ENCODE results near the gene TOM1L2.
A peak's percentile ranks its signal among the peaks of the same experiment; 100 is the strongest.

TOM1L2 gene

GRCh38 chr17:17822616-17823015 is 149.6 kb downstream of the TOM1L2 start:
- TF ChIP-seq USF1 (IDR thresholded peaks at IDR 0.05) (no peak), EGR1 (IDR thresholded peaks at IDR 0.05) (no peak), ZBTB7A (IDR thresholded peaks at IDR 0.05; ENCODE audit: low read depth) (no peak), CEBPB (IDR thresholded peaks at IDR 0.05) (no peak), TAF1 (IDR thresholded peaks at IDR 0.05; ENCODE audit: low read depth) (no peak), FOXM1 (IDR thresholded peaks at IDR 0.05; ENCODE audit: borderline replicate concordance, low read depth) (no peak), EP300 (IDR thresholded peaks at IDR 0.05; ENCODE audit: borderline replicate concordance) (no peak), MAX (IDR thresholded peaks at IDR 0.05) (no peak), TCF12 (IDR thresholded peaks at IDR 0.05; ENCODE audit: low read depth) (no peak)

- TF ChIP-seq EGR1 (IDR thresholded peaks at IDR 0.05) (no peak), TEAD4 (IDR thresholded peaks at IDR 0.05) (no peak), USF1 (IDR thresholded peaks at IDR 0.05) (no peak), CREB1 (IDR thresholded peaks at IDR 0.05; ENCODE audit: low read depth) (no peak)
These were observed 150.0 kb downstream of the TOM1L2 start for GRCh38 chr17:17822189-17822588.

GRCh38 chr17:17820463-17821158 is 151.6 kb downstream of the TOM1L2 start:
- no peak for TF ChIP-seq USF1 (IDR thresholded peaks at IDR 0.05)
- TF ChIP-seq TAF1 (IDR thresholded peaks at IDR 0.05; ENCODE audit: low read depth) = no peak
- no peak for TF ChIP-seq EP300 (IDR thresholded peaks at IDR 0.05; ENCODE audit: borderline replicate concordance)
- no peak for TF ChIP-seq RAD21 (IDR thresholded peaks at IDR 0.05; ENCODE audit: low read depth)

GRCh38 chr17:17820046-17820445 is 152.2 kb downstream of the TOM1L2 start:
- TF ChIP-seq YY1 (IDR thresholded peaks at IDR 0.05; ENCODE audit: low read depth) (no peak), RAD21 (IDR thresholded peaks at IDR 0.05; ENCODE audit: low read depth) (no peak), NFIC (IDR thresholded peaks at IDR 0.05) (no peak), EGR1 (IDR thresholded peaks at IDR 0.05) (no peak), FOXM1 (IDR thresholded peaks at IDR 0.05; ENCODE audit: borderline replicate concordance, low read depth) (no peak), TEAD4 (IDR thresholded peaks at IDR 0.05) (no peak), ZBTB7A (IDR thresholded peaks at IDR 0.05; ENCODE audit: low read depth) (no peak), MAX (IDR thresholded peaks at IDR 0.05) (no peak), CREB1 (IDR thresholded peaks at IDR 0.05; ENCODE audit: low read depth) (no peak), TAF1 (IDR thresholded peaks at IDR 0.05; ENCODE audit: low read depth) (no peak), REST (IDR thresholded peaks at IDR 0.05; ENCODE audit: low read depth) (no peak), USF1 (IDR thresholded peaks at IDR 0.05) (no peak), EP300 (IDR thresholded peaks at IDR 0.05; ENCODE audit: borderline replicate concordance) (no peak), CEBPB (IDR thresholded peaks at IDR 0.05) (no peak), TCF12 (IDR thresholded peaks at IDR 0.05; ENCODE audit: low read depth) (no peak; the same call in 1 of the 2 replicates)

GRCh38 chr17:17819561-17819995 is 152.6 kb downstream of the TOM1L2 start:
- TF ChIP-seq EP300 (IDR thresholded peaks at IDR 0.05; ENCODE audit: borderline replicate concordance) (peak; percentile 26; the same call in 1 of the 2 replicates), RAD21 (IDR thresholded peaks at IDR 0.05; ENCODE audit: low read depth) (no peak), REST (IDR thresholded peaks at IDR 0.05; ENCODE audit: low read depth) (no peak), TAF1 (IDR thresholded peaks at IDR 0.05; ENCODE audit: low read depth) (no peak), TEAD4 (IDR thresholded peaks at IDR 0.05) (no peak), CREB1 (IDR thresholded peaks at IDR 0.05; ENCODE audit: low read depth) (no peak), NFIC (IDR thresholded peaks at IDR 0.05) (peak; percentile 87), MAX (IDR thresholded peaks at IDR 0.05) (peak; percentile 55; the same call in 1 of the 2 replicates), YY1 (IDR thresholded peaks at IDR 0.05; ENCODE audit: low read depth) (no peak), CEBPB (IDR thresholded peaks at IDR 0.05) (peak; percentile 58; the same call in 1 of the 2 replicates), USF1 (IDR thresholded peaks at IDR 0.05) (no peak; the same call in 1 of the 2 replicates), ZBTB7A (IDR thresholded peaks at IDR 0.05; ENCODE audit: low read depth) (no peak), TCF12 (IDR thresholded peaks at IDR 0.05; ENCODE audit: low read depth) (peak; percentile 45), FOXM1 (IDR thresholded peaks at IDR 0.05; ENCODE audit: borderline replicate concordance, low read depth) (no peak), EGR1 (IDR thresholded peaks at IDR 0.05) (no peak)

All from Ishikawa (cell line).